IMR-90 (cell line): Measurements from ENCODE around the gene TMEM131. TPM values are rescaled to one million over a fixed set of nuclear protein-coding genes. Genes with fewer than 3 reads are reported as not detected.
"Not testable (repeated sequence)": the region's sequence is repeated elsewhere in the genome, so short reads cannot be mapped to it uniquely, and the experiment has no call there.

ENCODE experiments used
- ATAC-seq: fragments of 200-7000 bp; cut with Tn5 transposase; 2 replicates; pipeline ENCODE4 v1.9.1; 2020; ENCODE audit warnings: low read depth, mild to moderate bottlenecking, moderate library complexity
- BruUV-seq: library from RNA; stranded (reverse); fragments of 400-500 nt; replicated peaks from 2 replicates; lab custom pipeline; 2021; lab: Mats Ljungman, UMichigan
- CTCF ChIA-PET: fragments of 300-600 bp; formaldehyde crosslinking; extraction: SDS; loops from one replicate; lab custom pipeline; 2021; ENCODE audit warnings: antibody characterized with exemption; lab: Yijun Ruan, JAX
- POLR2A ChIA-PET: fragments of 300-600 bp; sonication (Branson Sonifier 250); formaldehyde crosslinking; loops from one replicate; lab custom pipeline; 2022; ENCODE audit warnings: antibody characterized with exemption; ENCODE audit not compliant: unreplicated experiment; lab: Charles Lee
- DNase-seq: peaks from one replicate; pipeline ENCODE4 v3.0.0; 2013
- H2AFZ ChIP-seq: replicated peaks from 2 replicates; pipeline ENCODE3; 2013; ENCODE audit warnings: low read length, mild to moderate bottlenecking; ENCODE audit not compliant: poor library complexity
- H2AK5ac ChIP-seq: 2 replicates; pipeline ENCODE4 v1.6.1; 2013; ENCODE audit warnings: low read depth, low read length, inconsistent platforms
- H2AK9ac ChIP-seq: replicated peaks from 2 replicates; pipeline ENCODE3; 2013; ENCODE audit warnings: mild to moderate bottlenecking, low read depth, low read length, moderate library complexity; ENCODE audit not compliant: poor library complexity
- H2BK120ac ChIP-seq: 2 replicates; pipeline ENCODE4 v1.6.1; 2013; ENCODE audit warnings: low read depth, low read length, inconsistent platforms
- H2BK15ac ChIP-seq: 3 replicates; pipeline ENCODE4 v1.6.1; 2013; ENCODE audit warnings: low read depth, low read length, inconsistent platforms
- H2BK20ac ChIP-seq: 2 replicates; pipeline ENCODE4 v1.6.1; 2013; ENCODE audit warnings: low read depth, mild to moderate bottlenecking, inconsistent platforms, low read length, moderate library complexity
- H2BK5ac ChIP-seq: 2 replicates; pipeline ENCODE4 v1.6.1; 2013; ENCODE audit warnings: mild to moderate bottlenecking, low read depth, low read length, inconsistent platforms; ENCODE audit not compliant: poor library complexity, severe bottlenecking
- H3K14ac ChIP-seq: replicated peaks from 2 replicates; pipeline ENCODE4 v1.6.1; 2013; ENCODE audit warnings: low read depth, low read length, inconsistent platforms
- H3K18ac ChIP-seq: 2 replicates; pipeline ENCODE4 v1.6.1; 2013; ENCODE audit warnings: low read depth, low read length, control low read depth
- H3K23ac ChIP-seq: 2 replicates; pipeline ENCODE4 v1.6.1; 2013; ENCODE audit warnings: low read depth, low read length, inconsistent platforms
- H3K27ac ChIP-seq: 2 replicates; pipeline ENCODE4 v1.5.1; 2013; ENCODE audit warnings: mild to moderate bottlenecking, control low read depth, low read length; ENCODE audit not compliant: insufficient read depth
- H3K27me3 ChIP-seq: 2 replicates; pipeline ENCODE4 v1.6.1; 2013; ENCODE audit warnings: low read length; ENCODE audit not compliant: control insufficient read depth, insufficient read depth
- H3K36me3 ChIP-seq: 2 replicates; pipeline ENCODE4 v1.6.1; 2013; ENCODE audit warnings: low read length, mixed read lengths; ENCODE audit not compliant: control insufficient read depth, insufficient read depth
- H3K4ac ChIP-seq: 2 replicates; pipeline ENCODE4 v1.6.1; 2013; ENCODE audit warnings: low read depth, low read length, inconsistent platforms
- H3K4me1 ChIP-seq: 2 replicates; pipeline ENCODE4 v1.6.1; 2013; ENCODE audit warnings: low read length, mixed read lengths; ENCODE audit not compliant: control insufficient read depth, insufficient read depth
- H3K4me2 ChIP-seq: 2 replicates; pipeline ENCODE4 v1.6.1; 2013; ENCODE audit warnings: low read depth, mild to moderate bottlenecking, control low read depth, low read length, moderate library complexity
- H3K4me3 ChIP-seq: 2 replicates; pipeline ENCODE4 v1.5.1; 2013; ENCODE audit warnings: low read depth, mild to moderate bottlenecking, control low read depth, low read length, moderate library complexity; ENCODE audit not compliant: insufficient read depth
- H3K56ac ChIP-seq: 2 replicates; pipeline ENCODE4 v1.6.1; 2013; ENCODE audit warnings: low read length, inconsistent platforms; ENCODE audit not compliant: insufficient read depth; ENCODE audit errors: extremely low read depth
- H3K79me1 ChIP-seq, 2 experiments: 2 replicates each; pipeline ENCODE4 v1.6.1; 2013; ENCODE audit warnings: low read length in 2 of 2, inconsistent platforms in 1 of 2, low read depth in 1 of 2
- H3K9ac ChIP-seq: 2 replicates; pipeline ENCODE4 v1.6.1; 2013; ENCODE audit warnings: low read depth, low read length, control low read depth
- H3K9me1 ChIP-seq: 2 replicates; pipeline ENCODE4 v1.6.1; 2013; ENCODE audit warnings: low read length, inconsistent platforms; ENCODE audit not compliant: insufficient read depth
- H3K9me3 ChIP-seq: 2 replicates; pipeline ENCODE4 v1.6.1; 2013; ENCODE audit warnings: low read length; ENCODE audit not compliant: control insufficient read depth, insufficient read depth
- H4K20me1 ChIP-seq: 2 replicates; pipeline ENCODE4 v1.6.1; 2013; ENCODE audit warnings: low read length, inconsistent platforms; ENCODE audit not compliant: insufficient read depth
- H4K5ac ChIP-seq: 2 replicates; pipeline ENCODE4 v1.6.1; 2013; ENCODE audit warnings: mild to moderate bottlenecking, low read depth, low read length, control low read depth
- H4K8ac ChIP-seq, 2 experiments: 2 replicates each; pipeline ENCODE4 v1.6.1; 2013; ENCODE audit warnings: low read depth in 2 of 2, low read length in 2 of 2, control low read depth in 1 of 2, inconsistent platforms in 1 of 2
- H4K91ac ChIP-seq: 2 replicates; pipeline ENCODE4 v1.6.1; 2013; ENCODE audit warnings: low read depth, low read length, inconsistent platforms; ENCODE audit not compliant: insufficient read depth
- FOS ChIP-seq: fragments of 150-350 bp; IDR thresholded peaks from 2 replicates; pipeline ENCODE4 v1.6.1; 2016; ENCODE audit warnings: low read depth, low read length
- MAFK ChIP-seq: IDR thresholded peaks from 2 replicates; pipeline ENCODE4 v1.6.1; 2012; ENCODE audit warnings: low read depth, low read length, improper control_type of control experiment
- MXI1 ChIP-seq: IDR thresholded peaks from 2 replicates; pipeline ENCODE4 v1.6.1; 2012; ENCODE audit warnings: low read depth, mild to moderate bottlenecking, low read length, moderate library complexity, borderline replicate concordance
- RFX5 ChIP-seq: IDR thresholded peaks from 2 replicates; pipeline ENCODE4 v1.8.0; 2012; ENCODE audit warnings: low read depth, mild to moderate bottlenecking, low read length, moderate library complexity
- USF2 ChIP-seq: fragments of 150-350 bp; IDR thresholded peaks from 2 replicates; pipeline ENCODE4 v1.6.1; 2017; ENCODE audit warnings: mild to moderate bottlenecking, antibody characterized with exemption, low read length, low read depth
- WGBS, 2 experiments: methylation state at CpG; one replicate each; pipeline versions ENCODE4 v1.1.5 to v1.1.7; 2013; ENCODE audit warnings: missing lambda C conversion rate in 2 of 2; ENCODE audit not compliant: insufficient read length in 1 of 2; ENCODE audit errors: extremely low coverage in 2 of 2; 5-methylcytosine and 5-hydroxymethylcytosine counted together
- dilution Hi-C: fragments of 300-500 bp; cut with HindIII; formaldehyde crosslinking; loops from one replicate; pipeline ENCODE4 v1.14.3; 2018; ENCODE audit warnings: low sequenced_read_pairs; ENCODE audit not compliant: unreplicated experiment
- in situ Hi-C: fragments of 300-500 bp; cut with MboI; formaldehyde crosslinking; loops from 3 replicates; pipeline ENCODE4 v1.14.3; 2019; ENCODE audit warnings: low sequenced_read_pairs, inconsistent platforms, mixed read lengths
- intact Hi-C: fragments of 100-400 bp; cut with micrococcal nuclease; formaldehyde crosslinking; loops from 2 replicates; pipeline ENCODE4 v1.10.0; 2022
- polyA plus RNA-seq, 3 experiments: library from polyadenylated mRNA; depleted of rRNA; stranded (reverse); fragments of >200 nt; gene quantifications; 2 replicates each; pipeline ENCODE4 v1.2.3, GENCODE V29; 2012; ENCODE audit warnings: low replicate concordance in 1 of 3
- total RNA-seq: library from RNA; depleted of rRNA; stranded (reverse); fragments of >200 nt; gene quantifications from 2 replicates; pipeline ENCODE4 v1.2.3, GENCODE V29; 2012

The TMEM131 gene
- total and polyA plus RNA-seq, 2 of the 4 experiments (the other 2 are of a cell fraction): 13.3 to 14.0 TPM

GRCh38 chr2:97857553-97857952 lies 138.2 kb downstream of the TMEM131 start:
- Histone ChIP-seq H3K18ac (no peak overlapping the region), H3K4me3 (no peak overlapping the region), H2AFZ (no peak overlapping the region), H2AK5ac (no peak overlapping the region), H3K23ac (no peak overlapping the region), H4K8ac (no peak overlapping the region), H2BK15ac (no peak overlapping the region), H3K4me1 (no peaks in the 10 kb centered on the region), H3K9ac (no peak overlapping the region), H3K36me3 (peaks cover 2% of the 10 kb centered on the region; the same call in 1 of the 2 replicates), H2AK9ac (no peak overlapping the region), H3K79me1 (peaks cover 24 to 25% of the 10 kb centered on the region in 2 experiments), H3K9me3 (no peaks in the 10 kb centered on the region), H3K14ac (no peak overlapping the region), H2BK5ac (no peak overlapping the region), H3K4ac (no peak overlapping the region), H2BK20ac (no peak overlapping the region), H4K91ac (no peak overlapping the region), H4K20me1 (no peaks in the 10 kb centered on the region), H3K4me2 (no peak overlapping the region), H2BK120ac (no peak overlapping the region), H3K27ac (no peak overlapping the region), H4K5ac (no peak overlapping the region), H3K27me3 (no peaks in the 10 kb centered on the region), H3K9me1 (no peaks in the 10 kb centered on the region), H3K56ac (no peak overlapping the region)
- dilution Hi-C loops (no loop called here), in situ Hi-C loops (no loop called here), intact Hi-C loops (no loop called here)
- CTCF ChIA-PET: no interaction called here
- WGBS, 2 experiments: no CpG with 5 or more reads among the region's 2 CpGs
- POLR2A ChIA-PET: no interaction called here
- no peak for TF ChIP-seq MXI1
- TF ChIP-seq FOS: no peak
- TF ChIP-seq MAFK: no peak
- no peak for TF ChIP-seq RFX5
- TF ChIP-seq USF2: no peak
- no TSS peak for BruUV-seq
- no peak for ATAC-seq
- no peak for DNase-seq

- H4K91ac ChIP-seq, in situ Hi-C loops, H3K14ac ChIP-seq, POLR2A ChIA-PET, H3K9me3 ChIP-seq, H3K4me2 ChIP-seq, dilution Hi-C loops, H3K36me3 ChIP-seq, BruUV-seq, H2BK5ac ChIP-seq, H3K4ac ChIP-seq, ATAC-seq, H2AFZ ChIP-seq, H3K9ac ChIP-seq, H3K27ac ChIP-seq, H2AK9ac ChIP-seq, H4K8ac ChIP-seq, H3K4me3 ChIP-seq, H3K56ac ChIP-seq, H3K27me3 ChIP-seq, H4K20me1 ChIP-seq, H2BK20ac ChIP-seq, H4K5ac ChIP-seq, H3K23ac ChIP-seq, H2BK15ac ChIP-seq, H3K18ac ChIP-seq, H3K9me1 ChIP-seq, H3K4me1 ChIP-seq, H2AK5ac ChIP-seq, CTCF ChIA-PET, intact Hi-C loops, H2BK120ac ChIP-seq: not testable (repeated sequence)
- no CpG with 5 or more reads among the region's 4 CpGs for WGBS, 2 experiments
- peak; percentile 37 for DNase-seq
- H3K79me1 ChIP-seq: peaks cover 3 to 20% of the 10 kb centered on the region in 2 experiments; a peak in 2 of 4 replicates
Observed at GRCh38 chr2:97853057-97853456, 142.7 kb downstream of the TMEM131 start.
